ENCODE data around the gene HOXB7.

GRCh38 chr17:48579471-48579759 lies 31.4 kb downstream of the HOXB7 start:
- TF ChIP-seq CTCF (IDR thresholded peaks at IDR 0.05) (no peak), POLR2A (IDR thresholded peaks at IDR 0.05) (no peak)
